Neutrophil (primary cell): Measurements from ENCODE around the gene DRP2.

Experiments
- H3K27ac ChIP-seq: fragments of 200-600 bp; sonication (generic); 2 replicates; pipeline ENCODE4 v1.5.1; 2016; ENCODE audit warnings: mild to moderate bottlenecking, moderate library complexity
- H3K27me3 ChIP-seq: fragments of 200-600 bp; sonication (generic); 2 replicates; pipeline ENCODE4 v1.6.0; 2016; ENCODE audit warnings: mild to moderate bottlenecking
- H3K36me3 ChIP-seq: fragments of 200-600 bp; sonication (generic); 2 replicates; pipeline ENCODE4 v1.5.1; 2017
- H3K4me1 ChIP-seq, 2 experiments: fragments of 200-600 bp in 1 of 2; sonication (generic) in 1 of 2; 1 replicate in 1 of 2; 2 replicates in 1 of 2; pipeline versions ENCODE4 v1.5.1 to v1.6.1; 2013 to 2016; ENCODE audit warnings: low read depth in 1 of 2, low read length in 1 of 2, mild to moderate bottlenecking in 1 of 2, moderate library complexity in 1 of 2; ENCODE audit not compliant: control insufficient read depth in 1 of 2, insufficient read depth in 1 of 2
- H3K4me3 ChIP-seq, 2 experiments: fragments of 200-600 bp in 1 of 2; sonication (generic) in 1 of 2; 1 replicate in 1 of 2; 2 replicates in 1 of 2; pipeline ENCODE4 v1.5.1; 2013 to 2016; ENCODE audit warnings: low read depth in 1 of 2, low read length in 1 of 2, mild to moderate bottlenecking in 1 of 2, moderate library complexity in 1 of 2
- H3K9me3 ChIP-seq: fragments of 200-600 bp; sonication (generic); 2 replicates; pipeline ENCODE4 v1.5.1; 2016
- TF ChIP-seq, protein P1 (sequence below): fragments of 200-600 bp; sonication (generic); IDR thresholded peaks from 2 replicates; pipeline ENCODE4 v1.5.1; 2016; ENCODE audit warnings: antibody characterized with exemption

DRP2 gene

GRCh38 chrX:101257448-101258258, 38.1 kb downstream of the DRP2 start:
- Histone ChIP-seq H3K4me1 (no peaks in the 10 kb centered on the region), H3K9me3 (no peaks in the 10 kb centered on the region), H3K36me3 (no peaks in the 10 kb centered on the region), H3K27me3 (no peaks in the 10 kb centered on the region), H3K4me3 (no peak overlapping the region), H3K27ac (no peak overlapping the region)
- TF ChIP-seq, protein P1, sequence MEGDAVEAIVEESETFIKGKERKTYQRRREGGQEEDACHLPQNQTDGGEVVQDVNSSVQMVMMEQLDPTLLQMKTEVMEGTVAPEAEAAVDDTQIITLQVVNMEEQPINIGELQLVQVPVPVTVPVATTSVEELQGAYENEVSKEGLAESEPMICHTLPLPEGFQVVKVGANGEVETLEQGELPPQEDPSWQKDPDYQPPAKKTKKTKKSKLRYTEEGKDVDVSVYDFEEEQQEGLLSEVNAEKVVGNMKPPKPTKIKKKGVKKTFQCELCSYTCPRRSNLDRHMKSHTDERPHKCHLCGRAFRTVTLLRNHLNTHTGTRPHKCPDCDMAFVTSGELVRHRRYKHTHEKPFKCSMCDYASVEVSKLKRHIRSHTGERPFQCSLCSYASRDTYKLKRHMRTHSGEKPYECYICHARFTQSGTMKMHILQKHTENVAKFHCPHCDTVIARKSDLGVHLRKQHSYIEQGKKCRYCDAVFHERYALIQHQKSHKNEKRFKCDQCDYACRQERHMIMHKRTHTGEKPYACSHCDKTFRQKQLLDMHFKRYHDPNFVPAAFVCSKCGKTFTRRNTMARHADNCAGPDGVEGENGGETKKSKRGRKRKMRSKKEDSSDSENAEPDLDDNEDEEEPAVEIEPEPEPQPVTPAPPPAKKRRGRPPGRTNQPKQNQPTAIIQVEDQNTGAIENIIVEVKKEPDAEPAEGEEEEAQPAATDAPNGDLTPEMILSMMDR: no peak

GRCh38 chrX:101258259-101258581, 38.6 kb downstream of the DRP2 start:
- Histone ChIP-seq H3K27ac (no peak overlapping the region), H3K27me3 (no peaks in the 10 kb centered on the region), H3K4me1 (no peaks in the 10 kb centered on the region), H3K4me3 (no peak overlapping the region), H3K9me3 (no peaks in the 10 kb centered on the region), H3K36me3 (no peaks in the 10 kb centered on the region)
- TF ChIP-seq, protein P1: no peak

DNA sequence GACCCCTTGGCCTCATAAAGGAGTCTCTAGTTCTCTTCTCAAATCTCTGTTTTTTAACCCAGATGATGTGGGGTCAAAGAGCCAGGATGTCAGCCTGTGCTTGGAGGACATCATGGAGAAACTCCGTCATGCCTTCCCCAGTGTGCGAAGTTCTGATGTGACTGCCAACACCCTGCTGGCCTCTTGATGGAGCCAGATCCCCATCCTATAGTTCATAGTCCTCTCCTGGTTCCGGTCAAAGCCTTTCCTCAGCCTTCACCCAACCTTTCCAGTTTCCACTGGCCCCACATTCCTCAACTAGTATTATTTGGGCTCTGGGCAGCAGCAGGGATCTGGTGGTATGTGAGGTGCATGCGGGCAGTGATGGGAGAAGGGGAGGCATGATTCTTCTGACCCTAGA, 40.8 kb downstream of the DRP2 start:
- H3K36me3 ChIP-seq: no peaks in the 10 kb centered on the region
- no peaks in the 10 kb centered on the region for H3K27me3 ChIP-seq
- H3K27ac ChIP-seq: no peak overlapping the region
- TF ChIP-seq, protein P1: no peak
- no peaks in the 10 kb centered on the region for H3K4me1 ChIP-seq
- H3K4me3 ChIP-seq: no peak overlapping the region
- no peaks in the 10 kb centered on the region for H3K9me3 ChIP-seq

DNA sequence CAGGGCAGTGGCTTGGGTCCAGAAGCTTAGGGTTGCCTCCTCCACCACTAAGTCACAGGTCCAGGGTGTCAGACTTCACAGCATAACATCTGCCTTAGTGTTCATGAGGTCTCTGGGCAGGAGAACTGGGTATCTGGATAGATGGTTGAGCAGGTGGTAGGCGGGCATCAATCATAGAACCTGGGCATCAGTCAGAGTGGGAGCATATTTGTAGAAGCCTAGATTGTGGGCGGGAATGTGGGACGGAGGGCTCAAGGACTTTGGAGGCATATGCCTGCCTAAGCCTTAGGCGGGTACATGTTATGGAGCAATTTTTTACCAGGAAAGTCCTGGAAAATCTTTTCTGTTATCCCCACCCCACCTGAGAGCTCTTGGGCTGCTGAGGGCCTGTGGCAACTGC, 43.0 kb downstream of the DRP2 start:
- Histone ChIP-seq H3K27ac (no peak overlapping the region), H3K4me1 (no peaks in the 10 kb centered on the region), H3K36me3 (no peaks in the 10 kb centered on the region), H3K27me3 (no peaks in the 10 kb centered on the region), H3K9me3 (no peaks in the 10 kb centered on the region), H3K4me3 (no peak overlapping the region)
- TF ChIP-seq, protein P1: no peak

DNA sequence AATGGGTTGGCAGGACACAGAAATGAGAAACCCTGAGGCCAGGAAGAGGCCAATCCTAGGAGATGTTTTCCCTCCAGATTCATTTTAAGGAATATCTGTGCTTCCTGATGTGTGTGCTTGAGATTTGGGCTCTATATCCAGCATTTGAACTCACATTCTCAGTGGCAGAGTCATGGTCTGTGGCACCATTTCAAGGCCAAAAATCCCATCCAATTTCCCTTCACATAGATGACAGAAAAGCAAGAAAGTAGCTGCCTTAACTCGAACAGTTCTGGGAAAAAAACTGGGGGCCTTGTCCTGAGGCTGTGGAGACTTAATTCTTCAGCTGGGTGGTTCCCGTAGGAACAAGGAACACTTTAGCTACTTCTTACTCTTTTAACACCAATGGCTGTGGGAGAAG, 44.2 kb downstream of the DRP2 start:
- no peaks in the 10 kb centered on the region for H3K9me3 ChIP-seq
- H3K4me3 ChIP-seq: no peak overlapping the region
- no peak overlapping the region for H3K27ac ChIP-seq
- no peaks in the 10 kb centered on the region for H3K27me3 ChIP-seq
- no peaks in the 10 kb centered on the region for H3K4me1 ChIP-seq
- no peaks in the 10 kb centered on the region for H3K36me3 ChIP-seq
- TF ChIP-seq, protein P1: no peak
